ENCODE measurements around the gene FYN. TPM values are rescaled to one million over a fixed set of nuclear protein-coding genes. Genes with fewer than 3 reads are reported as not detected.
A peak's percentile ranks its signal among the peaks of the same experiment; 100 is the strongest.

Gene FYN
- total RNA-seq, 2 experiments from 2014 or later, result 266 to 323 TPM

DNA sequence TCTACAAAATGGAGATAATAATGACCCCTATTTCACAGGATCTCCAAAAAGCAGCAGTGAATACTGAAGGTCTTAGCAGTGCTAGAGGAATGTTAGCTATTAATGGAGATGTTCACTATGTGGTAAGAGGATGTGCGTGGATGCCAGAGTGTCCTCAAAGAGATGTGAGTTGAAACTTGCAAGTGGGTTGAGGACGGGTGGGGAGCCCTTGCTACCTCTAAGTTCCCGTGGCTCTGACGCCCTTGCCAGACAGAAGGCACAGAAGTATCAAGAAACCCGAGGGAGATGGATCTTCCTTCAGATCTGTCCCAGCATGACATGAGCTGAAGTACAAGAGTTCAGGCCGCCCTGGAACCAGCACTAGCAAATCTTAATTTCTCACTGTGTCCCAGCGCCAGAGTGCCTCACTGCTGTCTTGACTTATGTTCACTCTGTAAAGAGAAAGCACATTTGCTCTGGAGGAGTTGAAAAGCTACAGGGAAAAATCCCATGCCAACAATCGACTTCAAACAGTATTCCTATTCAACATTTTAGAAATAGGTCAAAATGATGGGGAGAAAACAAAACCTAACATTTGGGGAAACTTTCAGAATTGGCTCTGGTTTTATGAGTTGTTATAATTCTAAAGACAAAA, 59.5 kb downstream of the FYN start:
- no peak for DNase-seq
- peak; percentile 20 for ATAC-seq
- CTCF ChIA-PET, result interaction anchor here (1.0 to 3.6 kb wide), 6 partner anchors 9 to 56 kb away, joined by 3 to 32 read pairs (median 3); no protein-coding TSS in a partner anchor
- Mint-ChIP-seq H3K36me3 (peaks cover 31% of the 10 kb centered on the region), H3K27ac (peak overlapping the region; percentile 81), H3K27me3 (no peaks in the 10 kb centered on the region), H3K4me3 (peak overlapping the region; percentile 64), H3K4me1 (peaks cover 83% of the 10 kb centered on the region), H3K9me3 (ENCODE audit: low read depth) (no peaks in the 10 kb centered on the region)

DNA sequence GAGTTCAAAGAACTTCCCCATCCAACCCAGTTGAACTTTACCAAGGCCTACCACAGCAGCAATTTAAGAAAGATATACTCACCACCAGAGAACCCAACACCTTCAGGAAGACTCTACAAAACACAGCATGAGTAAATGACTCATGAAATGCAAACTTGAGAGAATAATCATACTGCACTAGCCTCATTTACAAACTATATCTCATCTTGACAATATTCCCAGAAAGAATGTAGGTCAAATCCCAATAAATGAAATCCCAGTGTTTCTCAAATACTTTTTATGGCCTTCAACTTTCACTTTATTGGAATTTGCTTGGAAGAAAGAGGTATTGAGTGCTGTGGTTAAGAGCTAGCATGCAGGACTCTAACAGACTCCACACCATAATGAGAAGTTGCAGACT, 60.0 kb downstream of the FYN start:
- no peaks in the 10 kb centered on the region for H3K27me3 Mint-ChIP-seq
- CTCF ChIA-PET, result interaction anchor here (1.0 to 3.6 kb wide), 6 partner anchors 9 to 57 kb away, joined by 3 to 32 read pairs (median 3); no protein-coding TSS in a partner anchor
- no peaks in the 10 kb centered on the region for H3K9me3 Mint-ChIP-seq (ENCODE audit: low read depth)
- DNase-seq (no peak), ATAC-seq (peak; percentile 69)
- H3K4me1 Mint-ChIP-seq, result peaks cover 83% of the 10 kb centered on the region
- peak overlapping the region; percentile 81 for H3K27ac Mint-ChIP-seq
- peaks cover 31% of the 10 kb centered on the region for H3K36me3 Mint-ChIP-seq
- peak overlapping the region; percentile 64 for H3K4me3 Mint-ChIP-seq

DNA sequence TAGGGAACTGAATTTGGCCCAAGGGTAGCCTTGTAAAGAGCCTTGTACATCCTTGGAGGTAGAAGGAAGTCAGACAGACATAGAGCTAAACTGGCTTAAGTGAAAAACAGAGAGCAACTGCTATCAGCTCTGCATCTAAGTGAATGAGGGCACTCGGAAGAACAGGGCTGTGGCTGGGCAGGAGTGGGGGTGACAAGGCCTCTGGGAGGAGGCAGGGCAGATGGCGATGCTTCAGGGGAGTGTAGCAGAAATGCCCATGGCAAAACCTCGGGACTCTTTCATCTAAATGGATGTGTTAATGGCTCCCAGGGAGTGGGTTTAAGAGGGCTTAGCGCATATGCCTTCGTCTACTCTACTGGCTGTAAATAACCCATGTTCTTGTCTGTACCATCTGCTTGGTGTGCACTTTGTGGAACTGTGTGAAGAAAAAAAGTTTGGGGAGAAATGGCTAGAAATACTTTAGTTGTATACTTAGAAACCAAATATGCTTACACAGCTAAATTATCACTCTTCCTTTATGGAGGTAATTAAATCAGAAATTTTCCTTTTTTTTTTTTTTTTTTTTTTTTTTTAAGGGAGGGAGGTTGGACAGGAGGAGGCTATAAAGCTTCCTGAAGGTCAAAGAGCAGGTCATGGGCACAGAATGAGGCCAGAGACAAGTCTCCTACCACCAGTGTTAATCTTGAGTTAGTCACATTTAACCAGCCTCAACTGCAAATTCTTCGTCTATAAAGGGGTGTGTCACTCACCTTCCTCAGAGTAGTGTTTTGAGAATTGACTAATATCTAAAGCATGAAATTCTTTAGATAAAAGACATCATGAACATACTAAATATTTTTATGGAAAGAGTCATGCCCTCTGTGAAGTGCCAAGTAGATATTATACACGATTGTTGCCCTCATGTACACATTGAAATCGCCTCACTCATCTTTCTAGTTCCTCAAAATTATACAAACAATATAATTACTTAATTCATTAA, 60.9 kb downstream of the FYN start:
- CTCF ChIA-PET, result interaction anchor here (0.6 to 2.1 kb wide), 5 partner anchors 8 to 103 kb away, joined by 3 to 8 read pairs (median 3); no protein-coding TSS in a partner anchor
- Mint-ChIP-seq H3K27ac (peak overlapping the region; percentile 81), H3K4me1 (peaks cover 83% of the 10 kb centered on the region), H3K9me3 (ENCODE audit: low read depth) (no peaks in the 10 kb centered on the region), H3K27me3 (no peaks in the 10 kb centered on the region), H3K36me3 (peaks cover 27% of the 10 kb centered on the region), H3K4me3 (no peak overlapping the region)
- ATAC-seq (peak; percentile 17), DNase-seq (no peak)

DNA sequence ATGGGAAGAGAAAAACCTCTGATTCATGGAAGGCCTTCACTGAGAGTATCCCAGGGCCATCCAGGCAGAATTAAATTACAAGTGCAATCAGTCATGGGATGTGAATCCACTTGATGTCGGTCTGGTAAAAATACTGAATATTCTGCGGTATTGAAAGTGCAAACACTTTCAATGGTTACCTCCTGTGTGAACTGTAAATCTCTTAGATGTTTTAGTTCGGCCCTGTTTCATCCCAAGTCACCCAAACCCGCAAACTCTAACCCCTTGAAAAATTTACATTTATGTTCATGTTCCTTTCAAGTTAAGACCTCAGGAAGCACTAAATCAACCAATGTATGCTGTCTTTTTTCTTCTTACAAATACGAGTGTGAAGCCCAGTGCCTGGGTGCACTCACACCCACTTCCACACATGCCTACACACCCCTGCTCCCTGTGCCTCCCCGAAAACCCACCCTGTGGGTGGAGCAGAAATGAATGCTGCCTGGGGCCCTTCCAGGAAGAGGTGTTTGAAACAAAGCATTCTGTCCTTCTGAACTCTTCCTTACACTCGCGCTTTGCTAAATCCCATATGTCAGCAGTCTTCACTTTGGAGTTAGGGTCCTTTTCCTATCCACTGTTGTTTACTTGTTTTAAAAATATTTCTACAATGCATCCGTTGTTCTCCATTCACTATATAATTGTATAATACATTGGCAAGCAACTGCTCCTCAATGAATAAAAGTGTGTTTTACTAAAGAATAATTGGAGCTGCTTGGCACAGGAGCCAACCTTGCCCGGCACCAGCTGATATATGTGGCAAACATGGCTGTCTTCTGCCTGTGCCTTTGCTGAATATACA, 62.7 kb downstream of the FYN start:
- DNase-seq, result no peak
- Mint-ChIP-seq H3K4me1 (peaks cover 89% of the 10 kb centered on the region), H3K4me3 (peak overlapping the region; percentile 36), H3K9me3 (ENCODE audit: low read depth) (no peaks in the 10 kb centered on the region), H3K36me3 (peaks cover 31% of the 10 kb centered on the region), H3K27ac (peak overlapping the region; percentile 79), H3K27me3 (no peaks in the 10 kb centered on the region)
- no peak for ATAC-seq
- CTCF ChIA-PET, result interaction anchor here (0.5 to 2.1 kb wide), 7 partner anchors 12 to 100 kb away, joined by 3 to 8 read pairs (median 5); no protein-coding TSS in a partner anchor

DNA sequence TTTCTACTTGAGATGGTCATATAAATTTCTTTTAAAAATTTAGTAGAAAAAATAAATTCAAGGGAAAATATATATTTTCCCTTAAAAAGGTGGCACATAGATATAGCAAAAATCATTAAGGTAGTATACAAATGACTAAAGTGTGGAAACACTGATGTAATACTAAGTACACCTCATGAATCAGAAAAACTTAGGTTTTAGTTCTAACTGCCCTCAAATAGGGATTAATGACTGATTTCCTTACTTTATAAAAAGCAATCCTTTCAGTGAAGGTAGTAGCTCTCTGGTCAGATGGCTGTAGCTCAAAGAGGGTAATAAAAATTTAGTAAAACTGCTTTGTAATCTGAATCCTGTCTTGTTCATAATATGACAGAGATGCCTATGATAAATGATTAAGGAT, 63.5 kb downstream of the FYN start:
- no peaks in the 10 kb centered on the region for H3K9me3 Mint-ChIP-seq (ENCODE audit: low read depth)
- peak overlapping the region; percentile 79 for H3K27ac Mint-ChIP-seq
- H3K4me3 Mint-ChIP-seq, result no peak overlapping the region
- ATAC-seq (no peak), DNase-seq (no peak)
- CTCF ChIA-PET, result interaction anchor here (1.9 kb wide), 1 partner anchor 100 kb away, joined by 6 read pairs; no protein-coding TSS in a partner anchor
- H3K36me3 Mint-ChIP-seq, result peaks cover 32% of the 10 kb centered on the region
- no peaks in the 10 kb centered on the region for H3K27me3 Mint-ChIP-seq
- peaks cover 90% of the 10 kb centered on the region for H3K4me1 Mint-ChIP-seq

DNA sequence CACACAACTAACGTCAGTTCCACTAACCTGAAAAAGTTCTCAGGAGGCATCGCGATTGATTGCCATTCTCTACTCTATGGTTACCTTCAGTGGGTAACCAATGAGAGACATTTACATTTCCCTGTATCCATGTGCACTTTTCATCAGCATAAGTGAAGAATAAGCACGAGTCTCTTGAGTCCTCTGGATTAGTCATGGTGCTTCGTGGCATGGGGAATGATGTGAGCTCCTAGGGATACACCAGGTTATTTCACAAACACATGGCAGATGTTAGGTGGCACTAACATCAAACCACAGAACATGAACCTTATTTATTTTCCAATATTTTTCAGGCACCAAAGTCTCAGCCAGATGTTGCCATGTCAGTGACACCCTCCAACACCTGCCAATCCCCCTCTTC, 64.0 kb downstream of the FYN start:
- Mint-ChIP-seq H3K4me3 (no peak overlapping the region), H3K27me3 (no peaks in the 10 kb centered on the region), H3K36me3 (peaks cover 32% of the 10 kb centered on the region), H3K27ac (no peak overlapping the region), H3K4me1 (peaks cover 93% of the 10 kb centered on the region), H3K9me3 (ENCODE audit: low read depth) (no peaks in the 10 kb centered on the region)
- DNase-seq, result no peak
- no peak for ATAC-seq
- CTCF ChIA-PET, result interaction anchor here (1.6 to 1.9 kb wide), 2 partner anchors 8 to 99 kb away, joined by 5 to 6 read pairs; no protein-coding TSS in a partner anchor

DNA sequence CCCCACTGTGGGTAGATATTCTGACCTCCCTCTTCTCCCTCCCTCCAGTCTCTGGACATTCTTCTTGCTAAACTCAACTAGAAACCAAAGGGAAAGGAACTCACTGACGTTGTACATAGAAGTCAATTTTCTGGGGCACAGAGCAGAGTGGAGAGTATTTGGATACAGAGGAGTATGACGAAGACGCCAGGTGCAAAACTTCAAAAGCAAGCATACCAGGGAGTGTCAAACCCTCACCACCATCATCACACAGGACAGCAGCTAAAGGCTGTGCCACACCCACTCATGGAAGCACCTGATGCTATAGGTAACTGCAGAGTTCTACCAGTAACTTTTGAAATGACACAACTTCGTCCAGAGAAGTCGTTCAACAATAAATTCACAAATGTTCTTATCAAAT, 64.8 kb downstream of the FYN start:
- CTCF ChIA-PET, result interaction anchor here (1.6 to 1.9 kb wide), 2 partner anchors 9 to 98 kb away, joined by 5 to 6 read pairs; no protein-coding TSS in a partner anchor
- no peak for DNase-seq
- H3K4me1 Mint-ChIP-seq, result peaks cover 92% of the 10 kb centered on the region

DNA sequence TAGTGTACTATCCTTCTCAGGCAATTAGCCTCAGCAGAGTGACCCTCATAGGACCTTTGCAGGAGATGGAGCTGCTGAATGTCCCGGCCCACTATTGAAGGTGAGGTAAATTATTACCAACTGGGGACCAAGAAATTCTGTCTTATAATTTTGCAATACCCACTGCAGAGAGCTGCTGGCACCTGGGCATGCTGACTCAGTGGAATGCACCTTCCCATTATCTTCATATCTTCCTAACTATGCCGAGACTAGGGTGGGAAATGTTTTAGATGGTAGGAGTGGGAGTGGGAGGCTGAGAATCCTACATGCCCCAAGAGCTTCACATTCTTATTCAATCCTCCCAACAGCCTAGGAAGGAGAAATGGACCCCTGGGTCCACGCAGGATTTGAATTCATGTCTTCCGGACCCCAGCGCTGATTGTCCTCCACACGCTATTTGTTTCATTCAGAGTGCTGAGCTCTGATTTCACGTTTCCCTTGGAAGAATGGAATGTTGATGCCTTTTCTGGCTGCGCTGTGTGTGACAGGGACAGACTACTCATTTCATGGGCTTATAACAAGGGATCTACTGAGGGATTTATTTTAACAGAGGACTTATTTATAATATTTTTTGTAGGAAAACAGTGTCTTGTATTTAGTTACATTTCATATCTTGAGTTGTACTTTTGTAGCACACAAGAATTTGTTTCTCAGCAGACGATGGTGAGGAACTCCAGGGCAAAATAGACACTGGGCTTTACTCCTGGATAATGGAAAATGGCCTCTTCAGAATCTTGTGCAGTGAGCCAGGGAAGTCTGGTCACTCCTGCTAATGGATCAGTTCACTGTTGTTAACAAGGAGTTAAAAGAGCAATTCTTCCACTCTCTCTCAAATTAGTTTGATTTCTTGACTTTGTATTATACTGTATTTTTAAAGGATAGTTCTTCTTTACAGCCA, 66.4 kb downstream of the FYN start:
- Mint-ChIP-seq H3K36me3 (peaks cover 30% of the 10 kb centered on the region), H3K27me3 (no peaks in the 10 kb centered on the region), H3K27ac (peak overlapping the region; percentile 100), H3K4me3 (peak overlapping the region; percentile 64), H3K9me3 (ENCODE audit: low read depth) (no peaks in the 10 kb centered on the region), H3K4me1 (peaks cover 95% of the 10 kb centered on the region)
- CTCF ChIA-PET, result interaction anchor here (0.8 to 4.4 kb wide), 16 partner anchors 11 to 96 kb away, joined by 3 to 29 read pairs (median 4); partner anchors contain the start of gene FYN
- DNase-seq, result no peak
- ATAC-seq, result no peak

More for the DNA sequence above, 64.8 kb downstream of the FYN start:
- H3K9me3 Mint-ChIP-seq (ENCODE audit: low read depth), result no peaks in the 10 kb centered on the region
- H3K27me3 Mint-ChIP-seq, result no peaks in the 10 kb centered on the region
- peaks cover 25% of the 10 kb centered on the region for H3K36me3 Mint-ChIP-seq
- H3K4me3 Mint-ChIP-seq, result no peak overlapping the region
- ATAC-seq, result no peak
- peak overlapping the region; percentile 61 for H3K27ac Mint-ChIP-seq

DNA sequence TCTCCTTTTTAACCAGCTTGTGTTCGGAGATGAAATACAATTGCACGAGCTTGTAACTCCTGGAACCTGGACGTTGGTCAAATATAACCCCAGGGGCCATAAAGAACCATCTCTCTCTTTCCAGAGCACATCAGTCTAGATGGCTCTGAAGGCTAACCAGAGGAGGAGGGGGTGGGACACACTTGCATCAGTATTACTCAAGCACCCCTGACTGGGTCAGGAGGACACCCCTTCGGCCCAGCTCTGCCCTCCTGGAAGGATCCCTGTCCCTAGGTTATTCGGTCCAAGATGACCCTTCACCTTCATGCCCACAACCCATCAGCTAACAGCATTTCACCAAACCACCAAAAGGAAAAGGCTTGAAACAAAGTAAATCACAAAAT, 67.1 kb downstream of the FYN start:
- CTCF ChIA-PET, result interaction anchor here (0.6 to 4.4 kb wide), 22 partner anchors 11 to 96 kb away, joined by 3 to 29 read pairs (median 4); partner anchors contain the start of gene FYN
- Mint-ChIP-seq H3K4me1 (peaks cover 93% of the 10 kb centered on the region), H3K36me3 (peaks cover 29% of the 10 kb centered on the region), H3K27ac (peak overlapping the region; percentile 100), H3K9me3 (ENCODE audit: low read depth) (no peaks in the 10 kb centered on the region), H3K27me3 (no peaks in the 10 kb centered on the region), H3K4me3 (peak overlapping the region; percentile 64)
- DNase-seq (no peak), ATAC-seq (no peak)

DNA sequence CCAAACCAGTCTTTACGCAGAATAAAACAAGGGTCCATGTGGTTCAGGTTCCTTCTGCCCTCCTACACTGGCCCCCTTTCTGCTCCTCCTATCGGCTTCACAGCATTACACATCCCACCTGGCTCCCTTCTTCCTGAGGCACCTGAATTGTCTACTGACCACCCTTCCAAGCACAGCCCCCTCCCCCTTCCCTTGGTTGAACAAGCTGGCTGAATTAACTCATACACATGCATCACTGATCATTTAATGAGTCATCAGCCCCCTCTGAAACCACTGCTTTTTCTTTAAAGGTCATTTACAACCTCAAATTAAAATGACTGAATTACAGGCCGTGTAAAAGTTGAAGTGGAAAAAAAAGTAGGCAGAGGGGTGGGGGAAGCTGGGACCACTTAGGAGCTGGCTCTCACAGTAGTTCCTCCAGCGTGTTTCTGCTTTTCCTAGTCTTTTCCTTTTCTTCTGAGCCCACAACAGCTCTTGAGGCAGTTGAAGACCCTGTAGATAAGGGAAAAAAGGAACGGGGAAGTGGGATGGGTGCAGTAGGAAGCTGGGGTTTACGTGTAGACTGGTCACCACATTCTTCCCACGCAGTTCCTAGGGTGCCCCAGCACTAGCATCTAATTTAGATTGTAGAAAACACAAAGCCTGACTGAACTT, 67.6 kb downstream of the FYN start:
- H3K9me3 Mint-ChIP-seq (ENCODE audit: low read depth), result no peaks in the 10 kb centered on the region
- no peaks in the 10 kb centered on the region for H3K27me3 Mint-ChIP-seq
- peaks cover 92% of the 10 kb centered on the region for H3K4me1 Mint-ChIP-seq
- peak overlapping the region; percentile 64 for H3K4me3 Mint-ChIP-seq
- H3K36me3 Mint-ChIP-seq, result peaks cover 32% of the 10 kb centered on the region
- CTCF ChIA-PET, result interaction anchor here (0.6 to 4.4 kb wide), 22 partner anchors 11 to 95 kb away, joined by 3 to 29 read pairs (median 4); partner anchors contain the start of gene FYN
- ATAC-seq, result peak; percentile 35
- peak overlapping the region; percentile 100 for H3K27ac Mint-ChIP-seq
- peak; percentile 80 for DNase-seq

DNA sequence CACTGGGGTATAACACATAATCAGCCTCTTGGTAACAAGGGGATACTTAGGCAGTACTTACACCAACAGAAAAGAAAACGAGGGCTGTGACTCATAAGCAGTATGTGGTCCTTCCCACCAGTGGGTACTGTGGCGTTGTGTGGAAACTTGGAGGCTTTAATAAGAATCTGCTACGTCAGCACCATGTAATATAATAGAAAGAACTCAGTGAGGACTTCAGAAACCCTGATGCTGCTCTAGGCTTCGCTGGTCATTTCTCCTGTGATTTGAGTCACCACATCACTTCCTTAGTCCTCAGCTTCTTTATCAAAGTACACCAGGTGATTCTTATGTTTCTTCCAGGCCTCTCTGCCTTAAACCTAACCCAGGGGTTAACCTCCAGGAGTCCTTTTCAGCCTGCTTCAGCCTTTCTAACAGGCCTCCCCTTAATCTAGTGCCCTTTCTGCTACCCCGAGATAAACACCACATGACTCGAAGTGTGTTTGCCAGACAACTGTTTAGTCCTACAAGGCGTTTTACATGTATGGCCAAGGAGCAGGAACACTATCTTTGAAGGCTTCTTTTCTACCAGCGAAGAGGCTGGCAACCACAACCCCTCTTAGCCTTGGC, 68.5 kb downstream of the FYN start:
- Mint-ChIP-seq H3K4me3 (peak overlapping the region; percentile 38), H3K9me3 (ENCODE audit: low read depth) (no peaks in the 10 kb centered on the region), H3K27ac (peak overlapping the region; percentile 100), H3K27me3 (no peaks in the 10 kb centered on the region), H3K36me3 (peaks cover 35% of the 10 kb centered on the region), H3K4me1 (peaks cover 89% of the 10 kb centered on the region)
- CTCF ChIA-PET, result interaction anchor here (1.0 to 4.4 kb wide), 13 partner anchors 9 to 94 kb away, joined by 3 to 29 read pairs (median 5); no protein-coding TSS in a partner anchor
- DNase-seq, result peak; percentile 95
- ATAC-seq, result peak; percentile 75

Data from activated CD8-positive, alpha-beta memory T cell treated with anti-CD3 and anti-CD28 coated beads, Interleukin-2, amount 10 ng/mL, durations not matched to agents 7 days and 5 days (primary cell).